ENCODE measurements around the gene AR. TPM values are rescaled to one million over a fixed set of nuclear protein-coding genes. Genes with fewer than 3 reads are reported as not detected.

Gene AR
- total RNA-seq, 1 donor from 2014 or later: 10.4 TPM

GRCh38 chrX:67720344-67720743 is 176.5 kb downstream of the AR start:
- Mint-ChIP-seq H3K27me3 (ENCODE audit: unreplicated experiment) (no peaks in the 10 kb centered on the region), H3K9me3 (ENCODE audit: unreplicated experiment) (peaks cover 21% of the 10 kb centered on the region), H3K4me3 (ENCODE audit: unreplicated experiment) (no peak overlapping the region), H3K4me1 (ENCODE audit: unreplicated experiment) (no peaks in the 10 kb centered on the region), H3K27ac (ENCODE audit: unreplicated experiment) (no peak overlapping the region), H3K36me3 (ENCODE audit: unreplicated experiment) (peaks cover 19% of the 10 kb centered on the region)
- DNase-seq (ENCODE audit: extremely low spot score, unreplicated experiment): no peak
- TF ChIP-seq CTCF (IDR thresholded peaks at IDR 0.05): no peak

DNA sequence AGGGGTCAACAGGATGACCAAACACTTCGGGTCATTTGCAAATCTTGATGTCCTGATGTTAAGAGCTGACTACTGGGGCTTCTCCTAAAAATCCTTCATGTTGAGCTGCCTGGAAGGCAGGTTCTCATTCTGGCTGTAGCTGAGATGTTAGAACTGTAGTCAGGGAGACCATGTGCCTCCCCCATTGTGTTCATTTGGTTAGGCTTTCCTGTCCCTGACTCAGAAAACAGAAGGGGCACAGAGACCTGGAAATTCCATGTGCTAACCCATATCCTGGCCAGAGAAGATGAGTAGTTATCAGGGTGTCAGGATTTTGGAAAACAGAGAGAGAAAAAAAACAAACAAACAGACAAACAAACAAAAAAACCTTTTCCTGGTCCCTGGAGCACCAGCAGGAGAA is 177.5 kb downstream of the AR start:
- Mint-ChIP-seq H3K9me3 (ENCODE audit: unreplicated experiment) (peaks cover 17% of the 10 kb centered on the region), H3K27me3 (ENCODE audit: unreplicated experiment) (no peaks in the 10 kb centered on the region), H3K4me1 (ENCODE audit: unreplicated experiment) (peaks cover under 1% of the 10 kb centered on the region), H3K27ac (ENCODE audit: unreplicated experiment) (no peak overlapping the region), H3K36me3 (ENCODE audit: unreplicated experiment) (peaks cover 19% of the 10 kb centered on the region), H3K4me3 (ENCODE audit: unreplicated experiment) (no peak overlapping the region)
- no peak for DNase-seq (ENCODE audit: extremely low spot score, unreplicated experiment)
- no peak for TF ChIP-seq CTCF (IDR thresholded peaks at IDR 0.05)

GRCh38 chrX:67723580-67724351 is 179.9 kb downstream of the AR start:
- H3K27ac Mint-ChIP-seq (ENCODE audit: unreplicated experiment): no peak overlapping the region
- no peak overlapping the region for H3K4me3 Mint-ChIP-seq (ENCODE audit: unreplicated experiment)
- TF ChIP-seq CTCF (IDR thresholded peaks at IDR 0.05): no peak
- DNase-seq (ENCODE audit: extremely low spot score, unreplicated experiment): no peak
- H3K36me3 Mint-ChIP-seq (ENCODE audit: unreplicated experiment): peaks cover 14% of the 10 kb centered on the region
- H3K9me3 Mint-ChIP-seq (ENCODE audit: unreplicated experiment): peaks cover 10% of the 10 kb centered on the region
- H3K4me1 Mint-ChIP-seq (ENCODE audit: unreplicated experiment): peaks cover 17% of the 10 kb centered on the region
- H3K27me3 Mint-ChIP-seq (ENCODE audit: unreplicated experiment): no peaks in the 10 kb centered on the region

DNA sequence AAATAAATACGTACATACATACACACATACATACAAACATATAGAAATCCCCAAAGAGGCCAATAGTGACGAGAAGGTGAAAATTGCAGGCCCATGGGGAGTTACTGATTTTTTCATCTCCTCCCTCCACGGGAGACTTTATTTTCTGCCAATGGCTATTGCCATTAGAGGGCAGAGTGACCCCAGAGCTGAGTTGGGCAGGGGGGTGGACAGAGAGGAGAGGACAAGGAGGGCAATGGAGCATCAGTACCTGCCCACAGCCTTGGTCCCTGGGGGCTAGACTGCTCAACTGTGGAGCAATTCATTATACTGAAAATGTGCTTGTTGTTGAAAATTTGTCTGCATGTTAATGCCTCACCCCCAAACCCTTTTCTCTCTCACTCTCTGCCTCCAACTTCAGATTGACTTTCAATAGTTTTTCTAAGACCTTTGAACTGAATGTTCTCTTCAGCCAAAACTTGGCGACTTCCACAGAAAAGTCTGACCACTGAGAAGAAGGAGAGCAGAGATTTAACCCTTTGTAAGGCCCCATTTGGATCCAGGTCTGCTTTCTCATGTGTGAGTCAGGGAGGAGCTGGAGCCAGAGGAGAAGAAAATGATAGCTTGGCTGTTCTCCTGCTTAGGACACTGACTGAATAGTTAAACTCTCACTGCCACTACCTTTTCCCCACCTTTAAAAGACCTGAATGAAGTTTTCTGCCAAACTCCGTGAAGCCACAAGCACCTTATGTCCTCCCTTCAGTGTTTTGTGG is 180.7 kb downstream of the AR start:
- Mint-ChIP-seq H3K9me3 (ENCODE audit: unreplicated experiment) (peaks cover 10% of the 10 kb centered on the region), H3K36me3 (ENCODE audit: unreplicated experiment) (peaks cover 14% of the 10 kb centered on the region), H3K4me1 (ENCODE audit: unreplicated experiment) (peaks cover 17% of the 10 kb centered on the region), H3K27ac (ENCODE audit: unreplicated experiment) (no peak overlapping the region), H3K27me3 (ENCODE audit: unreplicated experiment) (no peaks in the 10 kb centered on the region), H3K4me3 (ENCODE audit: unreplicated experiment) (no peak overlapping the region)
- no peak for TF ChIP-seq CTCF (IDR thresholded peaks at IDR 0.05)
- no peak for DNase-seq (ENCODE audit: extremely low spot score, unreplicated experiment)

GRCh38 chrX:67725471-67725870 is 181.7 kb downstream of the AR start:
- no peak for TF ChIP-seq CTCF (IDR thresholded peaks at IDR 0.05)
- Mint-ChIP-seq H3K9me3 (ENCODE audit: unreplicated experiment) (peaks cover 10% of the 10 kb centered on the region), H3K36me3 (ENCODE audit: unreplicated experiment) (peaks cover 14% of the 10 kb centered on the region), H3K27ac (ENCODE audit: unreplicated experiment) (no peak overlapping the region), H3K4me3 (ENCODE audit: unreplicated experiment) (no peak overlapping the region), H3K27me3 (ENCODE audit: unreplicated experiment) (no peaks in the 10 kb centered on the region), H3K4me1 (ENCODE audit: unreplicated experiment) (peaks cover 17% of the 10 kb centered on the region)
- DNase-seq (ENCODE audit: extremely low spot score, unreplicated experiment): no peak

Measured in osteocyte (in vitro differentiated cells).